IPS-11a (cell line): Measurements from ENCODE around the gene RETSAT.
A peak's percentile ranks its signal among the peaks of the same experiment; 100 is the strongest.
"Not testable (repeated sequence)": the region's sequence is repeated elsewhere in the genome, so short reads cannot be mapped to it uniquely, and the experiment has no call there.

Source experiments
- H3K4me3 ChIP-seq: one replicate; pipeline ENCODE4 v1.5.1; 2013; ENCODE audit warnings: low read depth, low read length, control low read depth

RETSAT gene

DNA sequence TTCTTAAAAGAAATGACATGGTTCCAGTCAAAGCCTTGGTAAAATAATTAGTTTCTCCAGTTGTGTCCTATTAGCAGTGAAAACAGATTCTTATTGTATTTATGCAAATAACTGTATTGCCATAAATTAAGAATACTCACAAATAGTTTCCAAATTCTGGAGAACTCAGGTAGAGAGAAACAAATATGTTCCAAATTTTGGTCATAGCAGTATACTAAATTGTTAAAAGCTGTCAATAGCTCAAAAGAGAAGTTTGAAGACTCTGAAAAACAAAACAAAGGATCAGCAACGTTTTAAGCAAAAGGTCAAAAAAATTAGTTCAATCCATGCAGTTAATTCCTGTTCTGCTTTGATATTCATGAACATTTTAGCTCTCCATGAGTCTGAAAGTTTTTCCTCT, 25.7 kb upstream of the RETSAT start:
- no peak overlapping the region for H3K4me3 ChIP-seq

DNA sequence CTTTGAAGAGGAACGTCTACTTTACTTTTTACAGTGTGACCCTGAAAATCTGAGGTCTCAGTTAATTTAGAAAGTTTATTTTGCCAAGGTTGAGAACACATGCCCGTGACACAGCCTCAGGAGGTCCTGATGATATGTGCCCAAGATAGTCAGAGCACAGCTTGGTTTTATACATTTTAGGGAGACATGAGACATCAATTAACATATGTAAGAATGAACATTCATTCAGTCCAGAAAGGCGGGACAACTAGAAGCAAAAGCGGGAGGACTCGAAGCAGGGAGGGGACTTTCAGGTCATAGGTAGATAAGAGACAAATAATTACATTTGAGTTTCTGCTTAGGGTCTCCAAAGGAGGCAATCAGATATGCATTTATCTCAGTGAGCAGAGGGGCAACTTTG, 23.9 kb upstream of the RETSAT start:
- H3K4me3 ChIP-seq = no peak overlapping the region

DNA sequence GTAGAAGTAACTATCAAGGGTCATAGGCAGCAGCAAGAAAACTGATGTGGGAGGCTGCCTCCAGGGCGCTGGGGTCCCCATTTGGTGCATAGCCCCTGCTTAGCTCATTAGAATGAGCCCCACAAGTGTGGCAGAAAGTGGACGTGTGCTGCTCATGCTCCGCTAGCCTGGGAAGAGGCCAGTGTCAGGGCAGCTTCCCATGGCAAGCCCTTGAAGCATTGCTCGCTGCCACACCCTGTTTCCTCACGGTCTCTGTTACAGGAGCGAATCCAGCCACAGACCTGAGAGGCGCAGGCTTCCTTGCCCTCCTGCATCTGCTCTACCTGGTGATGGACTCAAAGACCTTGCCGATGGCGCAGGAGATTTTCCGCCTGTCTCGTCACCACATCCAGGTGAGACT, 22.8 kb upstream of the RETSAT start:
- H3K4me3 ChIP-seq = no peak overlapping the region

DNA sequence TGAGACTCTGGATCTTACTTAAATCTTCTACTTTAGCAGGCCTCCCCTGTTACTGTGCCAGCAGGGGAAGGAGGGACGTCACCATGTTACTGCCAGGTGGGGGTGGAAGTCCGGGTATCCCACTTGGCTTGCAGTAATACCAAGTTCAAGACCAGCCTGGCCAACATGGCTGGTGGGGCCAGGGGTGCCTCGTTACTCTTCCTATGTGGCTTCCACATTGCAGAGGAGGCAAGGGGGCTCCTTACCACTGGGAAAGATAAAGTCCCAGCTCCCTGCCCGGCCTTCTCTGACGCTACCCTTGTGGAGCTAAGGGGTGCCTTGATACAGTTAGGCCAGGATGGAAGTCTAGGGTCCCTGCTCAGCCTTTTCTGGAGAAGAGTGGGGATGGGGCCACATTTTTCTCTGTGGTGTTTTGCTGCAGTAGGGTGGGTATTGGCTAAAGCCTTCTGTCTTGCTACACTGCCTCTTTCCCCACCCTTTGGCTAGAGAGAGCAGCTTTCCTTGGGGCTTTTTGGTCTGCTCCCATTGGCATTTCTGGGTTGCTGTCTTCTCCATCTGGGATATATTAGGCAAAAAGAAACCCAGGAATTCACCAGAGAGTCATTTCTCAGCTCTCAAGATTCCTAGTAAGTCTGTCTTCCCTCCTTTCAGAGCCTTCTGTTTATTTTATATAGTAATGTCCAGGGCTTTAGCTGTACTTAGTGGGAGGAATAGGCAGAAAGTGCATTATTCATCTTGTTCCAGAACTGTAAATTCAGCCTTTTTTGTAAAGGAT, 22.1 kb upstream of the RETSAT start:
- no peak overlapping the region for H3K4me3 ChIP-seq

DNA sequence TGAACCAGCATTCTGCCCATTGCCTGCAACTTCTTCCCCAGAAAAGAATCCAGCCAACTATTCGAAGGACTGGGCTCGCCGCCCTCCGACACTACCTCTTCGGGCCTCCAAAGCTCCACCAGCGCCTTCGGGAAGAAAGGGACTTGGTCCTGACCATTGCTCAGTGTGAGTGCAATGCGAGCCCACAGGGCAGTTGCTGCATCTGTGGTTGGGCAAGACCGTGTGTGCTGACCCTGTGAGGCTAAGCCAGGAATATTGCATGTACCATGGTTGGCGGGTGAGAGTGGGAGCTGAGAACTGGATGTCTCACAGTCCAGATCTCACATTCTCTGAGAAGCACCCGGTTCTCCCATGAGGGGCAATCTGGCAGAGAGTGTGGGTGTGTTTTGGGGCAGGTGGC, 16.7 kb upstream of the RETSAT start:
- no peak overlapping the region for H3K4me3 ChIP-seq

DNA sequence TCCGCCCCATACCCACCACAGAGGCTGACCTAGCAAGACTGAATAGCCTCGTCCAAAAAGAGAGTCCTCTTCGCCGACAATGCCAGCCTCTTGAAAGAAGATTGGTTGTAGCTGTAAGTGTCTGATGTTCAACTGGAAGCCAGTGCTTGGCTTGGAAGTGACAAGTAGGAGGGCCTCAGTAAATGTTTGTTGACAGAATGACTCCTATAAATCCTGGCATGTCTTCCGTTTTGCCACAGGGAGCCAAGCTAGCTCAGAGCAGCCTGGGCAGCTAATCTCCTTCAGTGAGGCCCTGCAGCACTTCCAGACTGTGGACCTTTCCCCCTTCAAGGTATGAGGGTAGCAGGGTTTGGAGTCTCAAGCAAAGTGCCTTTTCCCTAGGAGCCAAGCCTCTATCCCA, 15.2 kb upstream of the RETSAT start:
- H3K4me3 ChIP-seq = no peak overlapping the region

DNA sequence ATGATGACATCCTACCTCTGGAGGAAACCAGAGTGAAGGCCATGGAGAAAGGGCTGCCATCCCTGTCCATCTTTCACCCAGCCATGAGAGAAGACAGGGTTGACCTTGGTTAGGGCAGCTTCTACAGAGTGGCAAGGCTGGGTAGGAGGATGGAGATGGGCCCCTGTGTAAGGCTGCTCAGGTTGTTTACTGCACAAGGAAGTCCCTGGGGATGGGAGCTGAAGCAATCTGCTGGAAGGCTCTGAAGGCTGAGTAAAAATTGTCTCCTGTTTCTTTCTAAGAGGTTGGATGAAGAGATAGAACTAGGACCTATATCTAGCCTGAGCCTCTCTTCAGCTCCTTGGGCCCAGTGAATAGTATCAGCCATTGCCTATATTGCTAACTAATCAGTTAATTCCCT, 14.6 kb upstream of the RETSAT start:
- no peak overlapping the region for H3K4me3 ChIP-seq

DNA sequence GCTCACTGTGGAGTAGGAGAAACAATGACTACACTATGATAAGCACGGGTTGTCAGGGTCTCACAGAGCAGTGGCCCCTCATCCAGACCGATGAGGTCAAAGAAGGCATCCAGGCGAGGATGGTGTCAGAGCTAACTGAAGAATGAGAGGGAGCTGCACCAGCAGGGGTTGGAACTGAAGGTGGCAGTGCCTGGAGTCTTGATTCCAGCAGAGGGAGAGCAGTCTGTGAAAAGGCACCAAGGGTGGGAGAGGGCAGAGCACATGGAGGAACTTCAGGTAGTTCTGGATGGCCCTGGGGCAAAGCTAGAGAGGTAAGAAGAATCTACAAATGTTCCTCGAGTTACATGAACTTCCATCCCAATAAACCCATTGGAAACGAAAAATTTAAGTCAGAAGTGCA, 12.9 kb upstream of the RETSAT start:
- no peak overlapping the region for H3K4me3 ChIP-seq

DNA sequence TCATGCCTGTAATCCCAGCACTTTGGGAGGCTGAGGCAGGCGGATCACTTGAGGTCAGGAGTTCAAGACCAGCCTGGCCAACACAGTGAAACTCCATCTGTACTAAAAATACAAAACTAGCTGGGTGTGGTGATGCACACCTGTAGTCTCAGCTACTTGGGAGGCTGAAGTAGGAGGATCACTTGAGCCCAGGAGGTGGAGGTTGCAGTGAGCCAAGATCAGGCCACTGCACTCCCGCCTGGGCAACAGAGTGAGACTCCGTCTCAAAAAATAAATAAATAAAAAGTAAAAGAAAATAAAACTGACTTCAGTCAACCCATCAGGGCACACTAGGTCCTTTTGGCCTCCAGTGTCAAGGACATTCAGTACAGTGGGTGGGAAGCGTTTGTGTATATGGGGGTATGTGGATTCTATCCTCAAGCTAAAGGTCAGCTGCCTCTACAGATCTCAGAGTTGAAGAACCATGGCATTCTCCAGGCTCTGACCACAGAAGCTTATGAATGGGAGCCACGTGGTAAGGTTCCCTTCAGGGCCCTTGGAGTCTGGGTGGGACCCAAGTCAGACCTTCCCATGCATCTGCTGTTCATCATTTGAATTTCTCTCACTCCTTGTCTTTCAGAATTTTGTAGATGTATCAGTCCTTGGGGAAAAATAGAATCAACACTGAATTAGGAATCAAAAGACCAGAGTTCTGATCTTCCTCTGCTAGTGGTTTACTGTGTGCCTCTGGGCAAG, 8.5 kb upstream of the RETSAT start:
- not testable (repeated sequence) for H3K4me3 ChIP-seq

DNA sequence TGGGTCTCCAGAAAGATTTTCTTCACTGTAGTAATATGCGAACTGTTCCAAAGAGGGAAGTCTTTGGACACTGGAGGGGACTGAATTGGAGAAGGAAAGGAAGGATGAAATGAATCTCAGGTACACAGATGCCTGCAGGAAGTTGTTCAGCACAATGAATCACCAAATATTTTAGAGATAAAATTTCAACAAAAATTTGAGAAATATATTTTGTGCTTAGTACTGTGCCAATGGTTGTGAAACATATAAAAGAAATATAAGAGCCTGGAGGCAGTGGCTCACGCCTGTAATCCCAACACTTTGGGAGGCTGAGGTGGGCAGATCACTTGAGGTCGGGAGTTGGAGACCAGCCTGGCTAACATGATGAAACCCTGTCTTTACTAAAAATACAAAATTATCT, 3.4 kb upstream of the RETSAT start:
- no peak overlapping the region for H3K4me3 ChIP-seq

DNA sequence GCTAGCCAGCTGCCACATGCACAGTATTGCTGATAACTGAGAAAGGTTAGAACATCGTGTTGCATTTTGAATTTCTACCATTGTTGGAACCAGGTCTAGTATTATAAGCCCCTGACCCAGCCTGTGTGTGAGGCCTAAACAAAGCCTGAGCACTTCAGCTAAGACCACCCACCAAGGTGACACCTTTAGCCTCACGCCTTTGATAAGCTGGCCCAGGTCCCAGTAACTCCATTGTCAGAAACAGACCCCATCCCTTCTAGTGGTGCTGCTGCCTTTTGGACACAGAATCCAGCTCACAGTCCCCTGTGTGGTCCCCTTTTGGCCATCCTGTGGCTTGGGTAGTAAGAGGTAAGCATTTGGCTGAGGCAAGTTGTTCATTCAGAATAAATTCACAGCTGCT, 1.9 kb upstream of the RETSAT start:
- no peak overlapping the region for H3K4me3 ChIP-seq

DNA sequence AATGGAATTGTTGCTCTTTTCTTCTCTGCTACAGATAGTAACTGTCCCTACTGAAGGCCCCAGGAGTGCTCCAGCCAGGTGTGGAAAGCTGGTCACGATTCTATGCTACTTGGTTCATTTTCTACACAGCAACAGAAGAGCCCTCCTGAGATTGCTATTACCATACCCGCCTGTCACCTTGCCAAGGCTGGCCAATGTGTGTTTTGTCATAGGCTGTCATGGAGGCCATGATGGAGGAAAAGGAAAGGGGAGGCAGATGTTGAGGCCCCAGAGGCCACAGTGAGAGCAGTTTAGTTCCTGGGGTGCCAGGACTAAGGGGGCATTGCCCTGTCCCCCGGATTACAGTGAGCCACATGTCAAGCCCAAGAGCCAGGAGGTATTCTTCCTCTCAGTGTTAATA, 1.2 kb upstream of the RETSAT start:
- H3K4me3 ChIP-seq = no peak overlapping the region

DNA sequence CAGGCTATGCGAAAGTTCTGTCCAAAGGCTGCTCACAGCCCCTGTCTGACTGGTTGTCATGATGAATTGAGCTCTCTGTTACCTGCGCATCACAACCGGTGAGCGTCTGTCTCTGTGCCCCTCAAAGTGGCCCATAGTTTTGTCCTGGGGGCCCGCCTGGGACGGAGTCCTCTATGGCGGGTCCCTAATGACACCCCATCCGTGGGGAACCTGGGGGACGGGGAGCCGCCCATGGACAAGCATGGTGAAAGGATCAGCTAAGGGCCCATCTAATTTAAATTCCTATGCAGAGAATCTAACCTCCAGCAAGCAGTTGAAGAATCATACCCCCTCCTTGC, 714 bp upstream of the RETSAT start:
- H3K4me3 ChIP-seq = peak overlapping the region; percentile 93

DNA sequence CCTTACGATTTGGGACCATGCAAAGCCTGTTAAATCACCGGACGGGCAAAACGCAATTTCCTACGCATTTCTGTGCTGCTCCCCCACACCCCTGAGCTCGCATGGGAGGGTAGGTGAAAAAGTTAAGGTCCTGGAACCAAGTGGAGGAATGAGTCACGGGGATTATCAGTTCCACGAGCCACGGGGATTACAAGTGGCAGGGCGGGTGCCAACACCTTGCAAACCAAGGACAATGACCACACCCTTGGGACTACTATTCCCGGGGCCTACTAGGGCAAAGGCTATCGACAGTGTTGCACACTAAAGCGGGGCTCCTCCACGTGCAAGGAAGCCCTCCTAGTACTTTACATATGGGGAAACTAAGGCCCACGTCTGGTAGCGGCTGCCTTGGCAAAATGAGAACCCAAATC, 447 bp downstream of the RETSAT start:
- peak overlapping the region; percentile 47 for H3K4me3 ChIP-seq

DNA sequence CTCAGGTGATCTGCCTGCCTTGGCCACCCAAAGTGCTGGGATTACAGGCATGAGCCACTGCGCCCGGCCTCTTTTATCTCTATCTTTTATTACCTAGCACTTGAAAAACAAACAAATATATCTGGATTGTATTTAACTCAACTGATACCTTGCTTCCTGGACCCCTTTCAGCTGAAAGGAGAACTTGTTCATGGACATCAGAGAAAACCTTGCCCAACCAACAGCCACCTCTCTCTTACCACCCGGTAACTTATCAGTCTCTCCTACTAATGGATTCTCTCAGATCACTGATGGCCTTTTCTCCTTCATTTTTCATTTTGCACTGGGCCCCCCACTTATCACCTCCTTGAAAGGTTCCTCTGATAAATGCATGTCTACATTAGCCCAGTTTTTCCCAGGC, 6.7 kb downstream of the RETSAT start:
- no peak overlapping the region for H3K4me3 ChIP-seq

DNA sequence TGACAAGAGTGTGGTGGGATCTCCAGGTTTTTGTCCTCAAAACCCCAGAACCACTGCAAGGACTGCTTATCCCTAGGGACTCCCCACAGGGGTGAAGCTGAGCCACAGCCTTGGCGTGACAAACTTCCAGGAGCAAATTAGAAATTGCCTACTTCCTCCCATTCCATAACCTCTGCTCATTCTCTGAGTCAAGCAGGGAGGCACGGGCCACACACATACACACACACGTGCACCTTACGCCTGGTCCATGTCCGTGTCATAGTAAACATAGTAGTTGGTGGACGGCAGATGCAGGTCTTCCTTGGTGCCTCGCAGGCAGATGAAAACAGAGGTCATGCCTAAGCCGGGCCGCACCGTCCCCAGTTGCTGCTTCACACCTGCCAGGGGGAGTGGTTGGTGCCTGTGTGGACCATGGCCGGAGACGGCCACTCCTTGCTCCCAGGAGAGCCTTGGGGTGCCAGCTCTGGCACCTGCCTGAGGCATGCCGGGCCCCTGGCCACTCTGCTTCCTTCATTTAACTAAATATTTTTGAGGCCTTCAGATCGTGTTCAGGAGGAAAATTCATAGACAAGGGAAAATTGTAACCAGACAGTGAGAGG, 9.9 kb downstream of the RETSAT start:
- H3K4me3 ChIP-seq = no peak overlapping the region

DNA sequence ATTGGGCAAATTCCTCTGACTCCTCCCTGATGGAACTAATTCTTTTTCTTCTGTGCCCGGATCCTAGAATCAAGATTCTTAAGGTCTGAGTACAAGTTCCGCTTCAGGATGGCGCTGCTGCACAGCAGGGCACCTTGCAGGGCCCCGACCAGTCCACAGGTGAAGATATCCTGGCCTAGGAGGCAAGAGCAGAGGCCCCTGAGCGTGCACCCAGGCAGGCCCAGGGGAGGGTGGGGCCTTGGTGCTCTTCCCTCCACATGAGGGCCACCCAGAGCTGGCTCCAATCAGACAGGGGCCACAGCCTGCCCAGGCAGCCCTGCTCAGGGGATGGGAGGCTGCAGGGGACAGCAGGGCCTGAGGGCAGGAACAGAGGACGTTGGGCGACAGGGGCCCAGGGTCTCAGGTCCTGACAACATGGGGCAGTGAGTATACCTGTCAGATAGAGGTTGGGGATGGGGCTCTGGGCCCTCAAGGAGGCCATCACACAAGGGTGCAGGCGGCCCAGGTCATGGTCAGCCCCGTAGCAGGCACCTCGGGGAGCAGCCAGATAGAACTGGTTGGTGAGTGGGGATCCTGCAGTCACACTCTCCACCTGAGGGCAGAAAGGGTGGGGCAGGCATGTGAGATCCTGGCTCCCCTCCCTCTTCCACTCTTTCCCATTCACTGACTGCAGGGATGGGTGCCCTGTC, 11.0 kb downstream of the RETSAT start:
- H3K4me3 ChIP-seq = not testable (repeated sequence)

DNA sequence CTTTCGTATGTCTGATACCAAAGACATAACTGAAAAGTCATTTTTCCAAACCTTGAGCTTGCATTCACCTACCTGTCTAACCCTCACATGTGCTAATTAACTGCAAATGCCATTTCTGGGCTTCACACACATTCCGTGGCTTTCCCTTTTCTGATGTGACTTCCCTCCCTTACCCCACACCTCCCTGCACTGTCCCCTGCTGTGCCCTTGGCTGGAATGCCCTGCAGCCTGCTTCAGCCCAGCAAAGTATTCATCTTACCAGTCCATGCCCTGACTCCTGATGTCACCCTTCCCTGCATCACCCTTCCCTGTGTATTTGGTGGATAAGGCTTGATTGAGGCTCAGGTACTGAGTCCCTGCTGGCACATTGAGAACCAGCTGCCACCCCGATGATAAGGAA, 12.2 kb downstream of the RETSAT start:
- no peak overlapping the region for H3K4me3 ChIP-seq

DNA sequence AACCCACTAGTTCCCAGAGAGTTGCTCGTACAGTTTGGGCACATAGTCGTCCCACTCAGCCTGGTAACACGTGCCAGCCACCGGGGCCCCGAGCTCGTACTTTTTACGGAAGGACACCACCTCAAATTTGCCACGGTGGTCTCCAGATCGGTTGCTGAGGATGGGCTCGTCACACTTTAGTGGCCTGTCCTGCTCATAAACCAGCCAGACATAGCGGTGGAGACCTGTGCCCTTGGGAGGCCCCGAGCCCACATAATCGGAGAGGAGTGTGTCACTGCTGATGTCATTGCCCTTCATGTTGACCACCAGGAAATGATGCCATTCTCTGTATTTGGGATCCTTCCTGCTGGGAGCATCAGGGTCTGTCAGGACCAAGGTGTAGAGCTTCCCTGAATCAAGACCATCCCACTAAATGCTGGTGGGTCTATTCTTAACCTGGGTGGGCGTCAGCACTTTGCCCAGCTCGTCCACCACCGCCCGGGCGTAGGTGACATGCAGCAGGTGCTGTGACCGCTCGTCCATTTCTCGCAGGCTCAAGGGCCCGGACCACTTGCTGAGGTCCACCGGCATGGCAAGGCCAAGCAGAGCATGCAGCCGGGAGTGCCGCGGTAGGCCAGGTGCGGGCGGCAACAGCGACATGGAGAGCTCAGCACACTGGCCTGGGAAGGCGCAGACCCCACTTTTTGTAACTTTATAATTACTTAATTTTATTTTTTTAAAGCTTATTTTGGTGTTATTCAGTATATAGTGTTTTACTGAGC, 12.9 kb downstream of the RETSAT start:
- no peak overlapping the region for H3K4me3 ChIP-seq

DNA sequence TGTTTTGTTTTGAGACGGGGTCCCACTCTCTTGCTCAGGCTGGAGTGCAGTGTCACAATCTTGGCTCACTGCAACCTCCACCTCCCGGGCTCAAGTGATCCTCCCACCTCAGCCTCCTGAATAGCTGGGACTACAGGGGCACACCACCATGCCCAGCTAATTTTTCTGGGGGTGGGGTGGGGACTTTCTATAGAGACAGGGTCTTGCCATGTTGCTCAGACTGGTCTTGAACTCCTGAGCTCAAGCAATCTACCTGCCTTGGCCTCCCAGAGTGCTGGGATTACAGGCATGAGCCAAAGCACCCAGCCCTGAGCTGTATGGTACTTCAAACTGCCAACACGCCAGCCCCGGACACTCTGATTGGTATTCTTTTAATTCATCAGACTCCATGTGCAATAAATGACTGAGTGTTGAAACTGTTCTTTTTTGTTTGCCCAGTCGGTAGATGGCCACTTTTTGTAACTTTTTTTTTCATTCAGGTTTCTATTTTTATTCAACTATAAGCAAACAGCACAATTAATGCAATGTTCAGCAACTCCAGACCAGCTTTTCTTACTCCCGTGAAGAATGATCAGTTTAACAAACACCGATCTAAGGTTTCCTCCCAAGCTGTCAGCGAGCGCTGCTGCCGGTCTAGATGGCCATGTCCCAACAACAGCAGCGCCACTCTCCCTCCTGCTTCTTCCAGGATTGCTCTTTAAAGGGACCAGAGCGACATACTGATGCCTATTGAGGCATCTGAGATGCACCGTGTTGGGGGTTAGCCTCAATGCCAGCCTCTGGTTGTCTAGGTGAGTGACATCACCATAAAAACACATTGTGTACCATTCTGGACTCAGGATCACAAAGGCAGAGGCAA, 14.1 kb downstream of the RETSAT start:
- no peak overlapping the region for H3K4me3 ChIP-seq
